Heart left ventricle (tissue), 13 donors: ENCODE measurements around the gene RUNX3.

Experiments
- CTCF ChIP-seq, 12 donors: fragments of 200-600 bp; sonication (generic) in 4 of 12; IDR thresholded peaks; one replicate each; pipeline versions ENCODE4 v1.5.0 to v1.8.0; 2018 to 2022; ENCODE audit warnings: antibody characterized with exemption in 12 of 12, mild to moderate bottlenecking in 5 of 12
- POLR2A ChIP-seq, 2 donors: fragments of 450-650 bp; IDR thresholded peaks; one replicate each; pipeline ENCODE4 v1.6.1; 2017; ENCODE audit warnings: antibody characterized with exemption in 2 of 2, mild to moderate bottlenecking in 2 of 2, moderate library complexity in 2 of 2
- donor health status: ischemic (EF 13 %, LVEDD 7.1; RV severe dilation, severe dysfunction).
- donor health status: DM: no; HTN: yes; CAD: no.
- donor health status: DM: no; HTN: no; CAD: no.
- donor health status: ischemic (EF 25% LVEDD 6.9; RV normal size, moderate dysfunction).
- donor health status: ischemic (EF 25% LVEDD 5.7; RV mildly dilated, moderate dysfunction).
- donor health status: ischemic (EF 35%, LVEDD 5.7; RV mildly dilated, moderate dysfunction).
- donor health status: nonischemic (EF 11% LVEDD 7.7; RV severe dilation, severe dysfunction).
- donor health status: DM: yes; HTN: yes; CAD: no.
- donor health status: PGD.
- donor health status: ischemic (EF 29% LVEDD 5.4; RV normal size, mild dysfunction).
- donor health status: nonischemic (EF 23%, LVEDD 6.1; RV moderate dilation, normal function).

DNA sequence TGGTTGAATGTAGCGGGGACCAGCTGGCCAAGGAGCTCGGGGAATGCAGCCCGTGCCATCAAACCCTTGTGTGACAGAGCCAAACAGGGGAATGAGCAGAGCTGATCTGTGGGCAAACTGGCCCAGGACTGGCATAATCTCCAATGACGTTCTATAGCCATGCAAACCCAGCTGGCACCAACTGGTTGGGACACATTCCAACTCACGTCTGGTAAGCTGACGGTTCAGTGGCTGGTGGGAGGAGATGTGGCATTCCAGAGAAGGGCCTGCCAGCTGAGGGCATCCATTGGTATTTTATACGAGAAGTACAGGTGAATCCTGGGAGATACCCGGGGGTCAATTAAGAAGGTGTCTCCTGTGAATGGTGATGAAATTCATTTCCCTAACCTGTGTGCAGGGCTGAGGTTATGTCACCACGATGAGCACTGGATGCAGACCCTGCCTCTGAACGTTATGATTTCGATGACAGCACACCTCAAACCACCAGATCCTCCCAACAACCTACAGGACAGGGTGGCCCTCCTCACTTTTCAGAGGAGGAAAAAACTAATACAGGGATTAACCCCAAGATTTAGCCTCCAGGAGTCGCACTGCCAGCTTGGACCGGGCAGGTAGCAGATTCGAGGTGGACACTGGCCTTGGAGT is 39.0 kb upstream of the RUNX3 start:
- TF ChIP-seq CTCF (IDR thresholded peaks at IDR 0.05) (no peak), POLR2A (IDR thresholded peaks at IDR 0.05) (no peak)
